Raji (cell line): Measurements from ENCODE around the gene SCIN.

Experiments
- POLR2A ChIP-seq: IDR thresholded peaks from 2 replicates; pipeline ENCODE4 v1.6.1; 2011; ENCODE audit warnings: low read depth, low read length, control low read depth; ENCODE audit not compliant: insufficient read depth

Gene SCIN

GRCh38 chr7:12637328-12637727 lies 66.8 kb downstream of the SCIN start:
- TF ChIP-seq POLR2A = no peak

GRCh38 chr7:12637819-12638592 lies 67.5 kb downstream of the SCIN start:
- no peak for TF ChIP-seq POLR2A

DNA sequence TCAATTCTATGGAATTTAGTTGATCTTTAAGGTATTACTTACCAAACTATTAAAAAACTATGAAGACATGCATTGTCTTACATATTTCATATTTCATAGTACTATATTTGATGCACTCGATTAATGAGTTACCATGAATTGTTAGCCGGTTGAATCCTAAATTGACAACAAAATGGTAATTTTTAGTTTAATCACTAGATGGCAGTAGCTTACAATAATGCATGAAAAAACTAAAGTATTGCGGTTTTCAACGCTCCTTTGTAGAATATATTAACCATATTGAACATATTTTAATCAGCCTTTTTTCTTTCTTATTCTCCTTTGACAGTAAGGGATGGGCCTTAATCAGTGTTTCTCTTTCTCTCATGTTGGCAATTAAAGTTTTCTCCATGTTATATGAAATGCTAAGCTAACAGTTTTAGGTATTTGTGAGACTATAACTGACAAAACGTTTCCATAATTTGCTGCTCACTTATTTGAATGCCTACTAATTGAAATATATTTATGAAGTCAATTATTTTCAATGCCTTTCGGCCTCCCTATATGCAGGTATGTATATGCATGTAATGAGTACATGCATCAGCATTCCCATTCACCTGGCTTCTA lies 68.4 kb downstream of the SCIN start:
- no peak for TF ChIP-seq POLR2A

- no peak for TF ChIP-seq POLR2A
Observed at GRCh38 chr7:12640299-12641096, 70.0 kb downstream of the SCIN start.

DNA sequence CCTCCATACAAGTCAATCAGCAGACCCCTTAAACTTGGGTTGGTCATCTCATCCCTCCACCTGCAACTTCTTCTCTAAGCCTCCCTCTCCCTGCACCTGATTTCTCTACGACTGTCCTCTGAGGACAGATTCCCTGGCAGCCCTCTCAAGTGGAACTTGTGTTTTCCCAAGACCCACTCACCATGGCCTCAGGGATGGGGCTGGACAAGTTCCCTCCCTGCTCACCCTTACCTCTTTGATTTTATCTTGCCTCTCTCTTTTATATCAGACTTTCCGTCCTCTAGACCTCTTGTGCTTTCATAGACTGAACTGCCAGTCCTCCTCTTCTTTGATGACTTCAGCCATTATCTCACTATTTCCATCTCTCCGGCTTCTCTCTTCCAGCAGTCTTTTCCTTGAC lies 70.7 kb downstream of the SCIN start:
- no peak for TF ChIP-seq POLR2A

- no peak for TF ChIP-seq POLR2A
Observed at GRCh38 chr7:12642508-12642907, 72.0 kb downstream of the SCIN start.

GRCh38 chr7:12643001-12643643 lies 72.6 kb downstream of the SCIN start:
- no peak for TF ChIP-seq POLR2A

GRCh38 chr7:12643644-12644043 lies 73.1 kb downstream of the SCIN start:
- TF ChIP-seq POLR2A = no peak

DNA sequence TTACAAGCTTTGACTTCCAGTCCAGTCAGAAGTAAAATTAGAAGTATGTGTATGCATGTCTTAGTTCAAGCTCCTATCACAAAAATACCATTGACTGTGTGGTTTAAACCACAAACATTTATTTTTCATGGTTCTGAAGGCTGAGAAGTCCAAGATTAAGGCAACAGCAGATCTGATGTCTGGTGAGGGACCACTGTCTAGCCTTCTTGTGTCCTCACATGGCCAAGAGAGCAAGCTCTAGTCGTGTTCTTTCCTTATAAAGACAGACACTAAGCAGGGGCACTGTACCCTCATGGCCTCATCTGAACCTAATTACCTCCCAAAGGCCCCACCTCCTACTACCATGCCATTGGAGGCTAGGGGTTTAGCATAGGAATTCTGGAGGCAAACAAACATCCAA lies 75.6 kb downstream of the SCIN start:
- no peak for TF ChIP-seq POLR2A

DNA sequence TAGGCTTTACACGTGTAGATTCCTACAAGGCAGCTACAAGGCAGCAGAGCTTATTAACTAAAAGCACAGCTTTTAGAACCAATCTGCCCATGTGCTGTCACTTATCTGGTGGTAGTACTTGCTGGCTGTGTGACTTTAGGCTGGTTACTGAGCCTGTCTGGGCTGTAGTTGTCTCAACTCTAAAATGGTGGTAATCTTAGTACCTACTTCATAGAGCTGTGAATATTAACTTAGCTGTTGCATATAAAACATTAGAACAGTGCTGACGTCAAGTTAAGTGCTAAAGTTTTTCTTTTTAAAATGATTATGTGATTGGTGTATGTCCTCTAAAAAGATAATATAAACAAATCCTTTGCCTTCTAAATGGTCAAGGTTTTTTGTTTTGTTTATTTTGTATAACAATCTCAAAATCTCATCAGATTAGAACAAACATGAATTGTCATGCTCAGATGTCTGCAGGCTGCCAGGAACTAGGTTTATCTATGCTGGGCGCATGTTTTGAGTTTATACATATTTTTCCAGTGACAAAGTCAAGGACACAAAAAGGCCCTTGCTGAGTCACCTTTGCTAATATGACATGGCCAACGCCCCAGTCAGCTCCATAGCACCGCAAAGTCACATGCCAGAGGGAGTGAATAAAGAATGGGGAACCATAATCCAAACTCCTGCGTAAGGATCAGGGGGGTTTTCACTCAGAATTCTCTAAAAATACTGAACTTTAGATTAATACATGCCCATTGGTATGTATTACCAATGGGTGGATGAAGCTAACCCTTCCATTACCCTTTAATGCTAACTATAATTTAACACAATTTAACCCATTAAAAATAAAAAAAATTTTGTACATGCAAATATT lies 77.1 kb downstream of the SCIN start:
- no peak for TF ChIP-seq POLR2A

- TF ChIP-seq POLR2A = no peak
Observed at GRCh38 chr7:12648704-12649261, 78.3 kb downstream of the SCIN start.

- TF ChIP-seq POLR2A = no peak
Observed at GRCh38 chr7:12649348-12649747, 78.8 kb downstream of the SCIN start.

DNA sequence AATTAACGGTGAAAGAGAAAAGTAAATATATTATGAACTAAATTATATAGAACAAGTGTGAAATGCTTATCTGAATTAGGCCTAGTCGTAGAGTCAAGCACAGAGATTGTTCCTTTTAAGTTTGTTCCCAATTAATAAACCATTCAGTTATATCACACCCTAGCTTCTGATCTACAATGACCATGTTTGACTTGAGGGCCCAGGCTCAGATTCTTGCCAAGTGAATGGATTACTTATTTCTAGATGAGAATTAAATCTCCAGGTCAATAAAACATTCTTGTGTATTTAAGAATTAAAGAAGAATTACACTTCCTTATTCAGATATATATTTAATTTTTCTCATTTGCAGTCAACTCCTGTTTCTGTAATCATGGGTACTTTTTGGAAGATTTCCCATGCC lies 79.6 kb downstream of the SCIN start:
- no peak for TF ChIP-seq POLR2A

- TF ChIP-seq POLR2A = no peak
Observed at GRCh38 chr7:12653110-12653509, 82.6 kb downstream of the SCIN start.
